ENCODE measurements around the gene MBIP.

DNA sequence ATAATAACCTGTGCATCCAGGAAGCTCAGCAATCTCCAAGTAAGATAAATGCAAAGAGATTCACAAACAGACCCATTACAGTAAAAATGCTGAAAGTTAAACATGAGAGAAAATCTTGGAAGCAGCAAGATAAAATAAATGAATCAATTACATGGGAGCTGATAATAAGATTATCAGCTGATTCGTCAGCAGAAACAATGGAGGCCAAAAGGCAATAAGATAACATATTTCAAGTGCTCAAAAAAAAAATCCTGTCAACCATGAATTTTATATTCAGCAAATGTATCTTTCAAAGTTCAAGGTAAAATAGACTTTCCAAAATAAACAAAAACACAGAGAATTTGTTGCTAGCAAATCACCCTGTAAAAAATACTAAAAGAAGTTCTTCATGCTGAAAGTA, 36.4 kb upstream of the MBIP start:
- TF ChIP-seq POLR2A (IDR thresholded peaks at IDR 0.05; ENCODE audit: low read length) (no peak), GATA1 (IDR thresholded peaks at IDR 0.05; ENCODE audit: low read depth, low read length) (no peak)

Measured in erythroblast (primary cell).